H1 (cell line): ENCODE measurements around the gene STK11. TPM values are rescaled to one million over a fixed set of nuclear protein-coding genes. Genes with fewer than 3 reads are reported as not detected.
A peak's percentile ranks its signal among the peaks of the same experiment; 100 is the strongest.

Source experiments
- CTCF ChIA-PET: fragments of 300-600 bp; sonication (Branson Sonifier 250); formaldehyde crosslinking; loops from one replicate; lab custom pipeline; 2021; ENCODE audit not compliant: partially characterized antibody; lab: Charles Lee
- POLR2A ChIA-PET: fragments of 300-600 bp; sonication (Branson Sonifier 250); formaldehyde crosslinking; loops from one replicate; lab custom pipeline; 2021; ENCODE audit warnings: inconsistent platforms; ENCODE audit not compliant: partially characterized antibody; lab: Charles Lee
- DNase-seq, 2 experiments: peaks; one replicate each; pipeline versions ENCODE4 v3.0.0 to v3.0.0-alpha.2; 2010 to 2022; ENCODE audit warnings: low spot score in 2 of 2, low read depth in 1 of 2, mixed read lengths in 1 of 2
- FAIRE-seq: peaks from 2 replicates; lab custom pipeline; 2011; peaks lifted over from hg19 to GRCh38; lab: Jason Lieb, UNC
- H2AFZ ChIP-seq: 2 replicates; pipeline ENCODE4 v1.8.1; 2012; ENCODE audit warnings: low read length, inconsistent platforms
- H2AK5ac ChIP-seq: 2 replicates; pipeline ENCODE4 v1.6.1; 2013; ENCODE audit warnings: low read depth, low read length
- H2BK120ac ChIP-seq: replicated peaks from 2 replicates; pipeline ENCODE3; 2013; ENCODE audit warnings: low read depth, low read length, inconsistent platforms
- H2BK12ac ChIP-seq: 2 replicates; pipeline ENCODE4 v1.6.1; 2013; ENCODE audit warnings: low read depth, low read length
- H2BK15ac ChIP-seq: 2 replicates; pipeline ENCODE4 v1.6.1; 2013; ENCODE audit warnings: low read length
- H2BK20ac ChIP-seq: 2 replicates; pipeline ENCODE4 v1.6.1; 2013; ENCODE audit warnings: low read length
- H2BK5ac ChIP-seq: 2 replicates; pipeline ENCODE4 v1.6.1; 2013; ENCODE audit warnings: low read depth, low read length
- H3K14ac ChIP-seq: 2 replicates; pipeline ENCODE4 v1.6.1; 2013; ENCODE audit warnings: inconsistent platforms; ENCODE audit not compliant: insufficient read length
- H3K18ac ChIP-seq: 2 replicates; pipeline ENCODE4 v1.6.1; 2013; ENCODE audit warnings: low read length; ENCODE audit errors: extremely low read depth
- H3K23ac ChIP-seq: 2 replicates; pipeline ENCODE4 v1.6.1; 2013; ENCODE audit warnings: inconsistent platforms; ENCODE audit not compliant: insufficient read length
- H3K23me2 ChIP-seq: 2 replicates; pipeline ENCODE4 v1.6.1; 2013; ENCODE audit warnings: low read depth, low read length
- H3K27ac ChIP-seq: 2 replicates; pipeline ENCODE4 v1.6.1; 2011; ENCODE audit warnings: low read depth, low read length, inconsistent platforms
- H3K27me3 ChIP-seq, 4 experiments: replicated peaks in 1 of 4; 1 replicate in 1 of 4; 2 replicates in 3 of 4; pipeline versions ENCODE4 v1.6.1 to v1.8.1; 2011 to 2013; ENCODE audit warnings: low read length in 3 of 4, mild to moderate bottlenecking in 3 of 4, inconsistent platforms in 2 of 4, mixed read lengths in 2 of 4, moderate library complexity in 1 of 4; ENCODE audit not compliant: control insufficient read depth in 3 of 4, insufficient read depth in 3 of 4; ENCODE audit errors: extremely low read depth in 1 of 4
- H3K36me3 ChIP-seq, 4 experiments: 2 replicates each; pipeline versions ENCODE4 v1.6.1 to v1.8.1; 2011 to 2013; ENCODE audit warnings: mild to moderate bottlenecking in 4 of 4, low read length in 3 of 4, moderate library complexity in 2 of 4, control low read depth in 1 of 4, inconsistent platforms in 1 of 4; ENCODE audit not compliant: insufficient read depth in 4 of 4, control insufficient read depth in 2 of 4
- H3K4ac ChIP-seq: replicated peaks from 2 replicates; pipeline ENCODE3; 2013; ENCODE audit warnings: low read length, low read depth, mixed read lengths, inconsistent platforms; ENCODE audit not compliant: insufficient read length
- H3K4me1 ChIP-seq, 4 experiments: replicated peaks in 1 of 4; 1 replicate in 1 of 4; 2 replicates in 3 of 4; pipeline versions ENCODE4 v1.6.1 to v1.8.1; 2011 to 2013; ENCODE audit warnings: low read length in 3 of 4, inconsistent platforms in 2 of 4, mixed read lengths in 1 of 4; ENCODE audit not compliant: insufficient read depth in 4 of 4, control insufficient read depth in 3 of 4
- H3K4me2 ChIP-seq, 2 experiments: 2 replicates each; pipeline versions ENCODE4 v1.6.1 to v1.8.1; 2011 to 2013; ENCODE audit warnings: low read depth in 2 of 2, low read length in 2 of 2, control low read depth in 1 of 2, inconsistent platforms in 1 of 2, mild to moderate bottlenecking in 1 of 2; ENCODE audit not compliant: insufficient read depth in 1 of 2
- H3K4me3 ChIP-seq, 4 experiments: fragments of 200-600, 300-600 bp in 1 of 4; sonication (generic), shearing (Covaris generic), sonication (Bioruptor Twin) in 1 of 4; 2 replicates each; pipeline versions ENCODE4 v1.5.1 to v1.8.1; 2011 to 2016; ENCODE audit warnings: low read length in 4 of 4, low read depth in 3 of 4, control low read depth in 2 of 4, inconsistent platforms in 2 of 4, mild to moderate bottlenecking in 2 of 4, mixed read lengths in 1 of 4, moderate library complexity in 1 of 4; ENCODE audit not compliant: insufficient read depth in 2 of 4; ENCODE audit errors: extremely low read depth in 1 of 4
- H3K56ac ChIP-seq: replicated peaks from 2 replicates; pipeline ENCODE3; 2013; ENCODE audit warnings: low read depth, mild to moderate bottlenecking, mixed read lengths, low read length, inconsistent platforms; ENCODE audit not compliant: insufficient read length
- H3K79me1 ChIP-seq: 2 replicates; pipeline ENCODE4 v1.6.1; 2013; ENCODE audit warnings: low read depth, low read length, control low read depth
- H3K79me2 ChIP-seq, 2 experiments: 2 replicates each; pipeline versions ENCODE4 v1.6.1 to v1.8.1; 2012 to 2013; ENCODE audit warnings: low read length in 2 of 2, mild to moderate bottlenecking in 2 of 2, inconsistent platforms in 1 of 2; ENCODE audit not compliant: insufficient read depth in 2 of 2, control insufficient read depth in 1 of 2
- H3K9ac ChIP-seq, 4 experiments: replicated peaks in 1 of 4; 1 replicate in 1 of 4; 2 replicates in 3 of 4; pipeline versions ENCODE4 v1.6.1 to v1.8.1; 2011 to 2013; ENCODE audit warnings: low read depth in 3 of 4, low read length in 3 of 4, control low read depth in 2 of 4, mild to moderate bottlenecking in 2 of 4, moderate library complexity in 2 of 4, inconsistent platforms in 1 of 4; ENCODE audit errors: extremely low read depth in 1 of 4
- H3K9me3 ChIP-seq, 2 experiments: 2 replicates each; pipeline versions ENCODE4 v1.6.1 to v1.8.1; 2012 to 2013; ENCODE audit warnings: mild to moderate bottlenecking in 2 of 2, moderate library complexity in 2 of 2, control low read depth in 1 of 2, inconsistent platforms in 1 of 2, low read depth in 1 of 2, low read length in 1 of 2, mixed read lengths in 1 of 2; ENCODE audit not compliant: insufficient read depth in 2 of 2
- H4K20me1 ChIP-seq, 2 experiments: replicated peaks in 1 of 2; 2 replicates each; pipeline versions ENCODE3 to v1.8.1; 2011 to 2013; ENCODE audit warnings: inconsistent platforms in 2 of 2, low read length in 2 of 2, mild to moderate bottlenecking in 1 of 2; ENCODE audit not compliant: insufficient read depth in 2 of 2, control insufficient read depth in 1 of 2
- H4K5ac ChIP-seq: 2 replicates; pipeline ENCODE4 v1.6.1; 2013; ENCODE audit warnings: low read length, low read depth, mixed read lengths, inconsistent platforms; ENCODE audit not compliant: insufficient read length
- H4K8ac ChIP-seq: 2 replicates; pipeline ENCODE4 v1.8.0; 2013; ENCODE audit warnings: mild to moderate bottlenecking, moderate library complexity, low read length, inconsistent platforms; ENCODE audit not compliant: insufficient read depth; ENCODE audit errors: extremely low read depth
- H4K91ac ChIP-seq: replicated peaks from 2 replicates; pipeline ENCODE3; 2013; ENCODE audit warnings: low read length, mixed read lengths, inconsistent platforms; ENCODE audit not compliant: insufficient read length
- GTF2F1 ChIP-seq: IDR thresholded peaks from 2 replicates; pipeline ENCODE4 v1.6.1; 2012; ENCODE audit warnings: low read depth, low read length, improper control_type of control experiment, borderline replicate concordance
- POLR2AphosphoS5 ChIP-seq: IDR thresholded peaks from 2 replicates; pipeline ENCODE4 v1.6.1; 2011; ENCODE audit warnings: low read depth, low read length
- SIRT6 ChIP-seq: IDR thresholded peaks from one replicate; pipeline ENCODE4 v1.7.1; 2012; ENCODE audit warnings: low read length, inconsistent platforms
- ZNF274 ChIP-seq: IDR thresholded peaks from 2 replicates; pipeline ENCODE4 v1.7.0; 2012; ENCODE audit warnings: low read length, borderline replicate concordance; ENCODE audit errors: extremely low read depth
- WGBS, 2 experiments: shearing (Covaris generic) in 1 of 2; methylation state at CpG; one replicate each; pipeline versions ENCODE4 v1.1.6 to v1.1.7; 2013 to 2015; ENCODE audit warnings: low lambda C conversion rate in 2 of 2, mixed read lengths in 2 of 2, inconsistent platforms in 1 of 2, low coverage in 1 of 2, missing lambda C conversion rate in 1 of 2; ENCODE audit not compliant: insufficient replicate concordance in 2 of 2, insufficient coverage in 1 of 2, insufficient read length in 1 of 2; ENCODE audit errors: extremely low coverage in 1 of 2, missing lambda C conversion rate in 1 of 2; 5-methylcytosine and 5-hydroxymethylcytosine counted together
- polyA plus RNA-seq, 7 experiments: library from polyadenylated mRNA; depleted of rRNA in 3 of 7; stranded (reverse) in 5 of 7; unstranded in 2 of 7; fragments of >200 nt in 5 of 7; fragments of 200-250 nt in 2 of 7; gene quantifications; 1 replicate in 5 of 7; 2 replicates in 1 of 7; 4 replicates in 1 of 7; pipeline versions ENCODE4 v1.2.1 to v1.2.3, GENCODE V29; 2011 to 2013; ENCODE audit warnings: missing spikeins in 2 of 7, mixed read lengths in 2 of 7
- total RNA-seq: library from RNA; stranded (reverse); fragmentation: NEBNext Ultra II Directional; extraction: Animal tissue kit (Norgen Biotek cat#: 25700); gene quantifications from 2 replicates; pipeline ENCODE4 v1.2.1, GENCODE V29; 2021

Gene STK11
- total and polyA plus RNA-seq, 2 of the 8 experiments (the other 6 are each of a cell fraction or from before 2014, with no cell fraction given), result 45.3 to 70.7 TPM

DNA sequence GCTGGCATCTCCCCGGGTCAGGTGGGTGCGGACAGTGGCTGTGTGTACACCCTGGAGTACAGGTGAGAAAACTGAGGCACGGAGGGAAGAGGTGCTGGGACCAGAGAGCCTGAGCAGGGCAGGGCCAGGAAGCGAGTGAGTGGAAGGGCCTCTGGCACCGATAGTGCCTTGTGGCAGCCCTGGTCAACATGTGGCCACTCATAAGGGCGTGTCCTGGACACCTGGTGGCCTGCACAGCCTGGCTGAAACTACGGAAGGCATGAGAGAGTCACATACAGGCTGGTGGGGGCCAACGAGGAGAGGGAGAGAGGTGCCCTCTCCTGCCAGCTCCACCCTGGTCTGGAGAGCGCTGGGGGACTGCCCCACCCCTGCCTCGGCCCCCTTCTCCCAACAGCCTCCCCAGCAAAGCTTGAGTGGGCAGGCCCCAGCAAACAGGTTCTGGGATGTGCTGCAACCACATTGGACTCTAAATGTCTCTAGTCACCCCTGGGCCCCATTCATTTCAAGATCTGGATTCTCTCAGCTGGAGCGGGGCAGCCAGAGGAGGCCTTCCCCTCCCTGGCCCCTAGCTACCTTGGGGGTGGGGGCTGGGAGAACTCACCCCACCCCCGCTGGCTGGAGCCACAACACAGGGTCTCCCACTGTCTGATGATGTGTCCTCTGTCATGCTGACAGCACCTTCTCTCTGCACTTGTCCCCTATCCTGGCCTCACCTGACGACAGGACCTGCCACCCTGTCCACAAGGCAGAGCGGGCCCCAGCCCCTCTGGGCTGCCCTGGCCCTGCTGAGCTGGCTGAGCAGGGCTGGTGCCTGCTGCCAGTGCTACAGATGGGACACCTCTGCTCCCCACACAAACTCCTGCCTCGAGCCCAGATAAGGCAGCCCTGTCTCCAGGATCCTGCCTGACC, 26.4 kb downstream of the STK11 start:
- Histone ChIP-seq H2BK20ac (no peak overlapping the region), H3K4me3 (no peak overlapping the region), H3K4me1 (peaks cover 0 to 6% (median 4%) of the 10 kb centered on the region in 4 experiments; a peak in 2 of 7 replicates), H3K9ac (no peak overlapping the region), H3K36me3 (peaks cover 5 to 69% (median 9%) of the 10 kb centered on the region in 4 experiments; a peak in 6 of 8 replicates), H3K4ac (no peak overlapping the region), H2BK12ac (no peak overlapping the region), H3K9me3 (no peaks in the 10 kb centered on the region), H4K91ac (no peak overlapping the region), H3K27ac (0 out of 2 replicates have a peak overlapping the region, but pooled peaks have one; percentile 15), H4K20me1 (peaks cover 2 to 22% of the 10 kb centered on the region in 2 experiments), H4K5ac (no peak overlapping the region), H2AFZ (no peak overlapping the region), H3K14ac (no peak overlapping the region), H3K18ac (no peak overlapping the region), H3K56ac (no peak overlapping the region), H3K23me2 (no peaks in the 10 kb centered on the region; the same call in 1 of the 2 replicates), H3K27me3 (no peaks in the 10 kb centered on the region), H3K79me2 (no peaks in the 10 kb centered on the region; a peak in 1 of 4 replicates), H3K79me1 (0 out of 2 replicates have a peak, but pooled peaks cover 3% of the 10 kb centered on the region), H2BK15ac (no peak overlapping the region), H2AK5ac (0 out of 2 replicates have a peak overlapping the region, but pooled peaks have one; percentile 15), H2BK120ac (no peak overlapping the region), H4K8ac (no peak overlapping the region; the same call in 1 of the 2 replicates), H3K23ac (no peak overlapping the region), H2BK5ac (no peak overlapping the region), H3K4me2 (no peak overlapping the region)
- CTCF ChIA-PET, result interaction anchor here (0.9 to 1.9 kb wide), 4 partner anchors 8 to 14 kb away, joined by 3 to 8 read pairs (median 6); no protein-coding TSS in a partner anchor
- 94% methylated on average over 14 of the region's 15 CpGs; no CpG with 5 or more reads in 1 of the 2 experiments for WGBS, 2 experiments
- POLR2A ChIA-PET, result interaction anchor here (0.8 to 1.9 kb wide), 7 partner anchors 9 to 228 kb away, joined by 3 to 6 read pairs (median 4); partner anchors contain the start of genes ATP5F1D and FAM174C
- FAIRE-seq, result no peak
- DNase-seq, result no peak
- no peak for TF ChIP-seq GTF2F1
- no peak for TF ChIP-seq POLR2AphosphoS5
- TF ChIP-seq SIRT6, result no peak
- no peak for TF ChIP-seq ZNF274
